HG03378 (cell line): ENCODE measurements around the gene GRB10.
"Not testable (repeated sequence)": the region's sequence is repeated elsewhere in the genome, so short reads cannot be mapped to it uniquely, and the experiment has no call there.

Experiments used
- ATAC-seq: cut with Tn5 transposase; IDR thresholded peaks from one replicate; pipeline ENCODE4 v1.9.1; 2021; ENCODE audit warnings: mild to moderate bottlenecking, moderate library complexity; ENCODE audit not compliant: unreplicated experiment

GRB10 gene

GRCh38 chr7:50590535-50590934 lies 192.2 kb downstream of the GRB10 start:
- no peak for ATAC-seq

- ATAC-seq: no peak
Measured at GRCh38 chr7:50589364-50589763, 193.3 kb downstream of the GRB10 start.

- no peak for ATAC-seq
Measured at GRCh38 chr7:50588937-50589336, 193.8 kb downstream of the GRB10 start.

- ATAC-seq: no peak
Measured at GRCh38 chr7:50587737-50588136, 195.0 kb downstream of the GRB10 start.

- ATAC-seq: no peak
Measured at GRCh38 chr7:50584793-50585408, 197.8 kb downstream of the GRB10 start.

GRCh38 chr7:50584386-50584785 lies 198.3 kb downstream of the GRB10 start:
- no peak for ATAC-seq

GRCh38 chr7:50583295-50583694 lies 199.4 kb downstream of the GRB10 start:
- ATAC-seq: not testable (repeated sequence)

GRCh38 chr7:50582271-50582670 lies 200.4 kb downstream of the GRB10 start:
- not testable (repeated sequence) for ATAC-seq

- not testable (repeated sequence) for ATAC-seq
Measured at GRCh38 chr7:50580666-50581065, 202.0 kb downstream of the GRB10 start.

GRCh38 chr7:50580057-50580456 lies 202.6 kb downstream of the GRB10 start:
- no peak for ATAC-seq

GRCh38 chr7:50578105-50578504 lies 204.6 kb downstream of the GRB10 start:
- ATAC-seq: not testable (repeated sequence)

GRCh38 chr7:50577569-50577968 lies 205.1 kb downstream of the GRB10 start:
- no peak for ATAC-seq

- not testable (repeated sequence) for ATAC-seq
Measured at GRCh38 chr7:50576388-50576787, 206.3 kb downstream of the GRB10 start.

GRCh38 chr7:50567715-50568261 lies 214.9 kb downstream of the GRB10 start:
- ATAC-seq: no peak

- ATAC-seq: no peak
Measured at GRCh38 chr7:50565977-50566376, 216.7 kb downstream of the GRB10 start.

GRCh38 chr7:50565559-50565916 lies 217.2 kb downstream of the GRB10 start:
- no peak for ATAC-seq

GRCh38 chr7:50564640-50565558 lies 217.8 kb downstream of the GRB10 start, which contains the start of gene DDC:
TSS of gene DDC (minus strand) at chr7:50565405. CDS start at chr7:50544085, 21,320 bp downstream.
- no peak for ATAC-seq

GRCh38 chr7:50564171-50564570 lies 218.5 kb downstream of the GRB10 start:
- no peak for ATAC-seq

GRCh38 chr7:50562136-50562535 lies 220.6 kb downstream of the GRB10 start:
- no peak for ATAC-seq

- no peak for ATAC-seq
Measured at GRCh38 chr7:50560865-50561351, 221.8 kb downstream of the GRB10 start.

- ATAC-seq: no peak
Measured at GRCh38 chr7:50559881-50560280, 222.8 kb downstream of the GRB10 start.
